GM18511 (cell line): ENCODE measurements around the gene COX5A.

Experiments
- ATAC-seq: cut with Tn5 transposase; IDR thresholded peaks from one replicate; pipeline ENCODE4 v1.9.1; 2021; ENCODE audit warnings: mild to moderate bottlenecking, moderate library complexity; ENCODE audit not compliant: unreplicated experiment

COX5A gene

GRCh38 chr15:74873036-74873755, 64.7 kb downstream of the COX5A start, which contains the start of gene SCAMP2:
Gene SCAMP2, minus strand, starts transcription at chr15:74873365. Its CDS starts 110 bp downstream, at chr15:74873255.
- peak; percentile 81 for ATAC-seq

GRCh38 chr15:74872702-74873035, 65.2 kb downstream of the COX5A start:
- ATAC-seq, result no peak

- no peak for ATAC-seq
Measured at GRCh38 chr15:74870436-74871215, 67.2 kb downstream of the COX5A start.
